Measurements from ENCODE around the gene ZNF474.

DNA sequence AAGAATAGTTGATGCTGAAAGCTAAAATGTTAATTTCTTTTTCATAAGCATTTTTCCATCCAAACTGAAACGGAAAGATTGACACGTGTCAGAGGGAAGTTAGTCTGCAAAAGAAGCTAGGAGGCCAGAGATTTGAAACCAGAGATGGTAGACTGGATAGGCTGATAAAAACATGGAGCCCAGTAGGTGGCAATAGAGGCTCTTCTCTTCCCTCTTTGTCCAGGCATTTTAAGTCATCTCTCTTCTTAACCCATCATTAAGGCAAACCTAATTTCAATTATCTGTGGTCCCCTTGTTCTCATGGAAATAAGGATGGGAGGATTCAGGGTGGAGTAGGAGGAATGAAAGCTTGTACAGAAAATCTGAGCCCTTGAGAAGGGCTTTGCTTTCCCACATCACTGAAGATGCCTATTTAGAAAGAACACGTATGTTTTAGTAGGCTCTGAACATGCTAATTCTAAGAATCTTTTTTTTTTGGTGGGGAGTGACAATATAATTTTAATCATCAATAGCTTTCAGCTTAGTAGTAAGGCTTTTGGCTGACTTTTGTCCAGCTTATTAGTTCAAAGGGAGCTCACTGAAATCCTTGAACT is 66.6 kb downstream of the ZNF474 start:
- TF ChIP-seq, protein P1, sequence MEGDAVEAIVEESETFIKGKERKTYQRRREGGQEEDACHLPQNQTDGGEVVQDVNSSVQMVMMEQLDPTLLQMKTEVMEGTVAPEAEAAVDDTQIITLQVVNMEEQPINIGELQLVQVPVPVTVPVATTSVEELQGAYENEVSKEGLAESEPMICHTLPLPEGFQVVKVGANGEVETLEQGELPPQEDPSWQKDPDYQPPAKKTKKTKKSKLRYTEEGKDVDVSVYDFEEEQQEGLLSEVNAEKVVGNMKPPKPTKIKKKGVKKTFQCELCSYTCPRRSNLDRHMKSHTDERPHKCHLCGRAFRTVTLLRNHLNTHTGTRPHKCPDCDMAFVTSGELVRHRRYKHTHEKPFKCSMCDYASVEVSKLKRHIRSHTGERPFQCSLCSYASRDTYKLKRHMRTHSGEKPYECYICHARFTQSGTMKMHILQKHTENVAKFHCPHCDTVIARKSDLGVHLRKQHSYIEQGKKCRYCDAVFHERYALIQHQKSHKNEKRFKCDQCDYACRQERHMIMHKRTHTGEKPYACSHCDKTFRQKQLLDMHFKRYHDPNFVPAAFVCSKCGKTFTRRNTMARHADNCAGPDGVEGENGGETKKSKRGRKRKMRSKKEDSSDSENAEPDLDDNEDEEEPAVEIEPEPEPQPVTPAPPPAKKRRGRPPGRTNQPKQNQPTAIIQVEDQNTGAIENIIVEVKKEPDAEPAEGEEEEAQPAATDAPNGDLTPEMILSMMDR (IDR thresholded peaks at IDR 0.05), result no peak
- no peak for TF ChIP-seq EZH2 (IDR thresholded peaks at IDR 0.05; ENCODE audit: borderline replicate concordance, insufficient read depth, low read depth, low read length, poor library complexity, severe bottlenecking)

All from B cell (primary cell).